Duodenal mucosa (tissue), 2 donors: Measurements from ENCODE around the gene DPYSL4.

Source experiments
- H3K27ac ChIP-seq: one replicate; pipeline ENCODE4 v1.7.0; 2013; ENCODE audit warnings: low read depth, low read length
- H3K27me3 ChIP-seq, 2 donors: one replicate each; pipeline ENCODE4 v1.7.0; 2013; ENCODE audit warnings: low read length in 2 of 2, control low read depth in 1 of 2; ENCODE audit not compliant: insufficient read depth in 2 of 2, control insufficient read depth in 1 of 2
- H3K36me3 ChIP-seq, 2 donors: one replicate each; pipeline ENCODE4 v1.7.0; 2013; ENCODE audit warnings: low read length in 2 of 2, control low read depth in 1 of 2; ENCODE audit not compliant: insufficient read depth in 2 of 2, control insufficient read depth in 1 of 2
- H3K4me1 ChIP-seq, 2 donors: one replicate each; pipeline ENCODE4 v1.7.0; 2013; ENCODE audit warnings: low read length in 2 of 2, control low read depth in 1 of 2; ENCODE audit not compliant: insufficient read depth in 2 of 2, control insufficient read depth in 1 of 2
- H3K4me3 ChIP-seq, 2 donors: one replicate each; pipeline ENCODE4 v1.7.0; 2013; ENCODE audit warnings: low read length in 2 of 2, low read depth in 1 of 2
- H3K9ac ChIP-seq, 2 donors: one replicate each; pipeline ENCODE4 v1.7.0; 2013; ENCODE audit warnings: low read length in 2 of 2, low read depth in 1 of 2
- H3K9me3 ChIP-seq, 2 donors: one replicate each; pipeline ENCODE4 v1.7.0; 2013; ENCODE audit warnings: low read length in 2 of 2, control low read depth in 1 of 2; ENCODE audit not compliant: control insufficient read depth in 1 of 2

The DPYSL4 gene

GRCh38 chr10:132202070-132202970, 15.6 kb downstream of the DPYSL4 start:
- Histone ChIP-seq H3K27me3 (no peaks in the 10 kb centered on the region), H3K9me3 (no peaks in the 10 kb centered on the region), H3K4me1 (no peaks in the 10 kb centered on the region), H3K9ac (no peak overlapping the region), H3K36me3 (no peaks in the 10 kb centered on the region), H3K27ac (no peak overlapping the region), H3K4me3 (no peak overlapping the region)

- no peaks in the 10 kb centered on the region for H3K27me3 ChIP-seq
- H3K4me3 ChIP-seq: no peak overlapping the region
- no peaks in the 10 kb centered on the region for H3K9me3 ChIP-seq
- H3K36me3 ChIP-seq: no peaks in the 10 kb centered on the region
- H3K9ac ChIP-seq: no peak overlapping the region
- H3K27ac ChIP-seq: no peak overlapping the region
- no peaks in the 10 kb centered on the region for H3K4me1 ChIP-seq
These were observed 16.7 kb downstream of the DPYSL4 start for GRCh38 chr10:132203256-132204077.

- H3K4me3 ChIP-seq: no peak overlapping the region
These were observed 17.5 kb downstream of the DPYSL4 start for GRCh38 chr10:132204078-132204780.

GRCh38 chr10:132204781-132205473, 18.2 kb downstream of the DPYSL4 start:
- H3K4me1 ChIP-seq: no peaks in the 10 kb centered on the region
- no peaks in the 10 kb centered on the region for H3K27me3 ChIP-seq
- H3K4me3 ChIP-seq: no peak overlapping the region
- H3K9me3 ChIP-seq: no peaks in the 10 kb centered on the region
- no peaks in the 10 kb centered on the region for H3K36me3 ChIP-seq
- no peak overlapping the region for H3K9ac ChIP-seq
- no peak overlapping the region for H3K27ac ChIP-seq

More at GRCh38 chr10:132204078-132204780, 17.5 kb downstream of the DPYSL4 start:
- H3K27ac ChIP-seq: no peak overlapping the region
- H3K4me1 ChIP-seq: no peaks in the 10 kb centered on the region
- no peaks in the 10 kb centered on the region for H3K9me3 ChIP-seq
- H3K36me3 ChIP-seq: no peaks in the 10 kb centered on the region
- no peak overlapping the region for H3K9ac ChIP-seq
- no peaks in the 10 kb centered on the region for H3K27me3 ChIP-seq

GRCh38 chr10:132205650-132206376, 19.1 kb downstream of the DPYSL4 start:
- no peaks in the 10 kb centered on the region for H3K9me3 ChIP-seq
- no peaks in the 10 kb centered on the region for H3K27me3 ChIP-seq
- H3K27ac ChIP-seq: no peak overlapping the region
- H3K4me1 ChIP-seq: no peaks in the 10 kb centered on the region
- no peaks in the 10 kb centered on the region for H3K36me3 ChIP-seq
- no peak overlapping the region for H3K9ac ChIP-seq
- no peak overlapping the region for H3K4me3 ChIP-seq

- no peaks in the 10 kb centered on the region for H3K4me1 ChIP-seq
- no peaks in the 10 kb centered on the region for H3K36me3 ChIP-seq
- H3K27me3 ChIP-seq: no peaks in the 10 kb centered on the region
- no peak overlapping the region for H3K27ac ChIP-seq
- no peaks in the 10 kb centered on the region for H3K9me3 ChIP-seq
- H3K4me3 ChIP-seq: no peak overlapping the region
- no peak overlapping the region for H3K9ac ChIP-seq
These were observed 19.6 kb downstream of the DPYSL4 start for GRCh38 chr10:132206377-132206745.

- H3K9me3 ChIP-seq: no peaks in the 10 kb centered on the region
- H3K27ac ChIP-seq: no peak overlapping the region
- no peaks in the 10 kb centered on the region for H3K36me3 ChIP-seq
- no peak overlapping the region for H3K9ac ChIP-seq
- no peak overlapping the region for H3K4me3 ChIP-seq
- H3K27me3 ChIP-seq: no peaks in the 10 kb centered on the region
- H3K4me1 ChIP-seq: no peaks in the 10 kb centered on the region
These were observed 20.2 kb downstream of the DPYSL4 start for GRCh38 chr10:132206806-132207535.

GRCh38 chr10:132207536-132208461, 21.1 kb downstream of the DPYSL4 start:
- Histone ChIP-seq H3K36me3 (no peaks in the 10 kb centered on the region), H3K9ac (no peak overlapping the region), H3K27ac (no peak overlapping the region)

More at GRCh38 chr10:132207536-132208461, 21.1 kb downstream of the DPYSL4 start:
- H3K9me3 ChIP-seq: no peaks in the 10 kb centered on the region
- no peaks in the 10 kb centered on the region for H3K27me3 ChIP-seq
- no peaks in the 10 kb centered on the region for H3K4me1 ChIP-seq
- no peak overlapping the region for H3K4me3 ChIP-seq
